SK-N-SH treated with all-trans-retinoic acid at 6 μM for 48 hours (cell line): ENCODE results near the gene CLPSL2.

Experiments used
- ARNTL ChIP-seq: fragments of 450-650 bp; formaldehyde crosslinking; IDR thresholded peaks from 2 replicates; pipeline ENCODE4 v1.5.0; 2020; ENCODE audit warnings: low read depth, mild to moderate bottlenecking, moderate library complexity, borderline replicate concordance
- CSDC2 ChIP-seq: fragments of 250-450 bp; sonication (Bioruptor Pico); IDR thresholded peaks from 2 replicates; pipeline ENCODE4 v1.5.0; 2020; ENCODE audit warnings: mild to moderate bottlenecking, moderate library complexity
- POU6F1 ChIP-seq: fragments of 250-450 bp; sonication (Bioruptor Pico); IDR thresholded peaks from 2 replicates; pipeline ENCODE4 v1.8.0; 2021; ENCODE audit warnings: low read depth, mild to moderate bottlenecking, moderate library complexity, borderline replicate concordance
- PPARA ChIP-seq: fragments of 250-450 bp; sonication (Bioruptor Pico); IDR thresholded peaks from 2 replicates; pipeline ENCODE4 v1.5.0; 2020; ENCODE audit warnings: mild to moderate bottlenecking, borderline replicate concordance
- RARB ChIP-seq: fragments of 250-450 bp; sonication (Bioruptor Pico); IDR thresholded peaks from 2 replicates; pipeline ENCODE4 v1.8.0; 2021; ENCODE audit warnings: mild to moderate bottlenecking, moderate library complexity
- SNAI2 ChIP-seq: fragments of 250-450 bp; sonication (Bioruptor Pico); IDR thresholded peaks from 2 replicates; pipeline ENCODE4 v1.5.0; 2020; ENCODE audit warnings: mild to moderate bottlenecking, moderate library complexity
- ZNF70 ChIP-seq: fragments of 450-650 bp; formaldehyde crosslinking; IDR thresholded peaks from 2 replicates; pipeline ENCODE4 v1.5.0; 2020; ENCODE audit warnings: mild to moderate bottlenecking, moderate library complexity
- ZNF8 ChIP-seq: fragments of 450-650 bp; formaldehyde crosslinking; IDR thresholded peaks from 2 replicates; pipeline ENCODE4 v1.5.0; 2020; ENCODE audit warnings: mild to moderate bottlenecking, moderate library complexity

GRCh38 chr6:35774116-35774794 lies 2.1 kb upstream of the CLPSL2 start:
- TF ChIP-seq ZNF70 (CRISPR knock-in tag) (no peak), PPARA (CRISPR knock-in tag) (no peak), SNAI2 (CRISPR knock-in tag) (no peak), RARB (CRISPR knock-in tag) (no peak), CSDC2 (CRISPR knock-in tag) (no peak), POU6F1 (no peak), ZNF8 (CRISPR knock-in tag) (no peak), ARNTL (CRISPR knock-in tag) (no peak)
